HG03558 (cell line): ENCODE measurements around the gene MXD1.
A peak's percentile ranks its signal among the peaks of the same experiment; 100 is the strongest.
"Not testable (repeated sequence)": the region's sequence is repeated elsewhere in the genome, so short reads cannot be mapped to it uniquely, and the experiment has no call there.

Experiments
- ATAC-seq: cut with Tn5 transposase; IDR thresholded peaks from one replicate; pipeline ENCODE4 v1.9.1; 2021; ENCODE audit warnings: moderate number of reproducible peaks; ENCODE audit not compliant: unreplicated experiment; ENCODE audit errors: extremely low read depth

Gene MXD1, protein sequence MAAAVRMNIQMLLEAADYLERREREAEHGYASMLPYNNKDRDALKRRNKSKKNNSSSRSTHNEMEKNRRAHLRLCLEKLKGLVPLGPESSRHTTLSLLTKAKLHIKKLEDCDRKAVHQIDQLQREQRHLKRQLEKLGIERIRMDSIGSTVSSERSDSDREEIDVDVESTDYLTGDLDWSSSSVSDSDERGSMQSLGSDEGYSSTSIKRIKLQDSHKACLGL

DNA sequence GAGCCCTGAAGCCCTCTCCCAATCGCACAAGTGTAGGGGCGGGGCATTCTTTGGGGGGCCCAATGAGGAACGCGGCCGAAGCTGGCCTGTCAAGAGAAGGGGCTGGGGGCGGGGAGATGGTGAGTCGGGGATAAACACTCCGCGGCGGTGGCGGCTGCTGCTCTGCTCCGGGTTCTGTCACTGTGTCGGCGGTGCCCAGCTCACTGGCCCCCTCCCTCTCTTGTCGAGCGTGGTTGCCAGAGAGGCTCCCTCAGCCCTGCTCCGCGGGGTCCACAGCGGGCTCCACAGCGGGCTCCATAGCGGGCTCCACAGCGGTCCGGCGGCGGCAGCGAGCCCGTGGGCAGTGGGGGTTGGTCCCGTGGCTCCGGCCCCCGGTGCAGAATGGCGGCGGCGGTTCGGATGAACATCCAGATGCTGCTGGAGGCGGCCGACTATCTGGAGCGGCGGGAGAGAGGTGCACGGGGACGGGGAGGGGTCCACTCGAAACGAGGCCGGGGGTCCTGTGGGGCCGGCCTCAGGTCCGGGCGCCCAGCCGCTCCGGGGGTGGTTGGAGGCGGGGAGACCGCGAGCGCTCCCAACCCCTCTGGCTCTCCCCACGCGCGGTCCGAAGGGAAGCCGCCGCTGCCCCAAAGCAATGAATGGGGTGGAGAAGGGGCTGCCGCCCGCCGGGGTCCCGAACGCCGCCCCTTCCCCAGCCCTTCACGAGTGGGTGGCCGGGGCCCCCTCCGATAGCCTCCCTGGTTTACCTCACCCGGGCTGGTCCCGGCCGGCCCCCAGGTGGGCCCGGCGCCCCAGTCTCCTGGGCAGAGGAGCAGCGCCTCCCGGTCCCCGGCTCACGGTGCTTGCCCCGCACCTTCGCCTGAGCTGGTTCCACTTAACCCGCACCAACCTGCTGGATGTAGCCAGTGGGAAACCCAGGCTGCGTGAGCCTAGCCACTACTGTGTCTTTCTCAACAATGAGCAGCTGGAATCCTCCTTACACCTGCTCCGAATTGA, at the start of gene MXD1:
TSS of gene MXD1 (plus strand) at position 160 of the 996 bp plus-strand sequence. CDS start at position 382, 222 bp downstream.
- ATAC-seq: no peak

GRCh38 chr2:69888451-69888850, 26.5 kb upstream of the MXD1 start:
- no peak for ATAC-seq

- ATAC-seq: no peak
Measured at GRCh38 chr2:69889302-69889701, 25.6 kb upstream of the MXD1 start.

DNA sequence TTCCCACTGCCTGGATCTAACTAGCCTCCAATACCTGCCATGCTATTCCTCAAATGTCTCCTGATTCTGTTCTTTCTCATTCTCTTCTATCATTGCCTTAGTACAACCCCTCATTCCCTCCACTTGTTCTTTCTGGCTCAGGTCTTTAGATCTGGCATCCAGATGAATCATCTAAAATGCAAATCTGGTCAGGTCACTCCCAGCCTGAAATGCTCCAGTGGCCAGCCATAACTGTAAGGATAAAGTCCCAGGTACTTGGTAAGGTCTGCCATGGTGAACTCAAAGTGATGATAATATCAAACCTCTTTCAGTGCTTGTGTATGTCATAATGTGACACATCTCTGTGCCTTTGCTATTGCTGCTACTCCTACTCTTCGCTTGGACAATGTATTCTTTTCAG, 24.0 kb upstream of the MXD1 start:
- ATAC-seq: no peak

- ATAC-seq: not testable (repeated sequence)
Measured at GRCh38 chr2:69892838-69893424, 22.0 kb upstream of the MXD1 start.

- ATAC-seq: no peak
Measured at GRCh38 chr2:69893684-69894551, 21.0 kb upstream of the MXD1 start, which contains the start of gene SNRNP27. TSS of gene SNRNP27 (plus strand) at chr2:69893956. CDS start at chr2:69893985, 29 bp downstream.

GRCh38 chr2:69894737-69895136, 20.2 kb upstream of the MXD1 start:
- not testable (repeated sequence) for ATAC-seq

GRCh38 chr2:69902213-69902922, 12.5 kb upstream of the MXD1 start:
- ATAC-seq: no peak

DNA sequence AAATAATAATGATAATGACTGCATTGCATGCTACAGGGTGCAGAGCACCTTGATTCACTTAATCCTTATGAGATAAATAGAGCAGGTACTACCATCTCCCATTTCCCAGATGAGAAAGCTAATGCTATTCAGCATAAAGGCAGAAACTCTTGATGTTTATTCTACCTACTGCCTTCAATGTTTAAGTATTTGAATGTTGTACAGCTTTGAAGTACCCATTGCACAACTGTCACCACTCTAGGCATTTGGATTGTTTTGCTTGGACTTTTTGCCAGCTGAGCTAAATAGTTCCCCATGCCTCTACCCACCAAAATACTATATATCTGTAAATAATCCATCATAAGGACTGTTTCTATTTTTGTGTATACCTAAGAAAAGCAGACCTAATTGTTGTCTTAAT, 7.7 kb upstream of the MXD1 start:
- ATAC-seq: no peak

DNA sequence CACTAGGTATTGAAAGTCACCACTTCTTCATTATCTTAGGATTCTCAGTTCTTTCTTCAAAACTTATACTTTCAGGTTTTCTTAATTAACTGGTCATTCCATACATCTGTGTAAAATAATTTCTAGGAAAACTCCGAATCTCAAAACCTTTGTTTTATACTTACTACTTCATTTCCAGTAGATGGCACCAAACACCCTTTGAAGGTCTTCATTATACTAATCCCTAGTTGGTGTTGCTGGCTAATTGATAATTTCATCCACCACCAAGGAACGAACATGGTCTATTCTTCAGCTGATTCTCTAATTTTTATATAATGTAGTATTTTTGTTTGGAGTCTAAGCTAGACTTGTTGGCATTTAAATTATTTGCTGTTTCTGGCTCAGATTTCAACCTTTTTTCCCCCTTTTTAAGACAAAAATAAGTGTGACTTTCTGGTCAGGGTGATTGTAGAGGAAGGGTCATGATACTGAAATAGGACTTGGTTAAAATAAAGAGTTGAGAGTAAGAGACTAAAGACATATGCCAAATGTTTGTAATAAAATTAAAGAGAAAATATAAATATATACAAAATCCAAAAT, 2.8 kb upstream of the MXD1 start:
- ATAC-seq: no peak

DNA sequence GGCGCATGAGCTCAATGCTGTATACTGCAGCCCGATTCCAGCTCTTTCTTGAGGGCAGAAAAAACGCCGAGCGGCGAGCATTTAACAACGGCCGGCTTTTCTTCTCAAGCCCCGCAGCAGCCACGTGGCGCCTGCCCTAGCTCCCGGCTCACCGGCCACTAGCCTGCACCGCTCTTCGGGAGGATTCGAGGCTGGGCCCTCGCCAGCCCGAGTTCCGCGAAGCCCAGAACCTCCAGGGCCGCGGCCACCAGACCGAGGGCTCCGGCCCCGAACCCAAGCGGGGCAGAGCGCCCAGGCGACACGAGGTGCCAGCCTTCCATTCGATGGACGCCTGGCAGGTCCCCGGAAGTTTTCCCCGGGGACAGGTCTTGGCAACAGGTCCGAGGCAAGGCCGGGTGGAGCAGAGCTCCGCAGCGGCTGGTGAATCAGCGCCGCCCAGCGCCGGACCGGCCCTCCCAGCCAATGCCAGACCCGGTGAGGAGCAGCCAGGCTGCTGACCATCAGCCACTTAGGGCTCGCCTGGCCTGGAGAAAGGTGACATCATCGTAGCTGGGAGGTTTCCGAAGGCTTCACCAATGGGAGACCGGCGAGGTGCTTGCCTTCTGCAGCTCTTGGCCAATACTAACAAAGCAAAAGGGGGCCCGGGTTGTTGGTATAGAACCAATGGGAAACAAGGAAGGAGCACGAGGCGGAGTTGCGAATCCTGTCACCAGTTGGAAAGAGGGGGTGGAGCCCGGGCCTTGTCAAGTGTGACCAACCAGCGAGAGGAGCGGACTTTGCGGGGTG, 552 bp upstream of the MXD1 start:
- ATAC-seq: peak; percentile 86

DNA sequence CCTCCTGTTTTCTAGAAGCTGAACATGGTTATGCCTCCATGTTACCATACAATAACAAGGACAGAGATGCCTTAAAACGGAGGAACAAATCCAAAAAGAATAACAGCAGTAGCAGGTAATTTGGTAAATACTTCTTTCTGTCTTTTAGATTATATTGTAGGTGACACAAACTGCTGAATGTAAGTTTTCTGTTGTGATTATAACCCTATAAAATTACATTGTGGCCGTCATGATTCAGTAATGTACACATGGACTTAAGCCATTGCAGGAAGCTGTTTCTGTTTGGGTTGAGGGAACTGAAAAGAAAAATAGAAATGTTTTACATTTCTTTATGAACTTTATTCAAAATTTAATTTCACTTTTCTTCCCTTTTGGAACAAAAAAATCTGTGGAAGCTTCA, 1.2 kb downstream of the MXD1 start:
- no peak for ATAC-seq

DNA sequence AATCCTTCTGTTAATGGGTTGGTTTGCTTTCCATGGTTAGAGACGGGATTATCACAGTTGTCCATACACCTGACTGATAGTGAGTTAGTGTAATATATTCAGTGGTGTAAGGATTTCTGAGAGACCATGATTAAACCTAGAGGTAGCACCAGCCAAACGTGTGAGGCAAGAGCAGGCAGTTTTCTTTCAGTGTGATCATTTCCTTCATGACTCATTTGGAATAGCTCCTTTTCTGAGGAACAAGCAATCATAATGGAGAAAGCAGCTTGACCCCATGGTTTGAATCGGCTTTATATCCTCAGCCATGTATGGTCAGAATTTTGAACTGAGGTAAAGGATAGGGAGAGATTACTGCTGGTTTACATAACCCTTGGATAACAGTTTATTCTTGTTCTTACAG, 2.9 kb downstream of the MXD1 start:
- ATAC-seq: no peak

GRCh38 chr2:69918401-69918800, 3.5 kb downstream of the MXD1 start:
- ATAC-seq: no peak

- no peak for ATAC-seq
Measured at GRCh38 chr2:69923116-69923515, 8.2 kb downstream of the MXD1 start.

DNA sequence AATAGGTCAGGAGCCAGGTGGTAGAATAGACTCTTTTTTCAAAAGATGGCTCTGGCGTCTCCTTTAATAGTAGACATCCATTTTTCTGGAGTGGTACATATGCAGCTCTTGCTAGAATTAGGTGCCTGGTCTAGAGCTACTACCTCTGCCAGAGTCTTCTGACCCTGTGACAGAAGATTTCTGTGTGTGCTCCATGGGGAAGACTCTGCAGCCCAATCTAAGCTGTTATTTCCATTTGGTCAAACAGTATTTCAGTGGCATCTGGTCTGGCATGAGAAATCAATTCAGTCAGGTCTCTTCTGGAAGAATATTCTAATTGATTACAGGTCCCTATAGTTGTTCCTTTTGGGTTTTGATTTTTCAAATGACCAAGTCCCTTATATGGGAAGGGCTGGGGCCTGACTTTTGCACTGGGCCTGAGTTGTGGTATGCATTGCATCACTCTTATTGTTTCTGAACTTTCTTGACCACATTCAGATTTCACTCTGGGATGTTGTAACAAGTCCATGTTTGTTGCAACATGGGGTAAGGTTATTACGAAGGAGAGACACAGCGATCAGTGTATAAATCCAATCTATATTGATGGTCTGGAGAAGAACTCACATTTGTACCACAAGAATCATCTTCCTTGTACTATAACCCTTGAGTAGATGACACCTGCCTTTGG, 12.1 kb downstream of the MXD1 start:
- ATAC-seq: no peak

DNA sequence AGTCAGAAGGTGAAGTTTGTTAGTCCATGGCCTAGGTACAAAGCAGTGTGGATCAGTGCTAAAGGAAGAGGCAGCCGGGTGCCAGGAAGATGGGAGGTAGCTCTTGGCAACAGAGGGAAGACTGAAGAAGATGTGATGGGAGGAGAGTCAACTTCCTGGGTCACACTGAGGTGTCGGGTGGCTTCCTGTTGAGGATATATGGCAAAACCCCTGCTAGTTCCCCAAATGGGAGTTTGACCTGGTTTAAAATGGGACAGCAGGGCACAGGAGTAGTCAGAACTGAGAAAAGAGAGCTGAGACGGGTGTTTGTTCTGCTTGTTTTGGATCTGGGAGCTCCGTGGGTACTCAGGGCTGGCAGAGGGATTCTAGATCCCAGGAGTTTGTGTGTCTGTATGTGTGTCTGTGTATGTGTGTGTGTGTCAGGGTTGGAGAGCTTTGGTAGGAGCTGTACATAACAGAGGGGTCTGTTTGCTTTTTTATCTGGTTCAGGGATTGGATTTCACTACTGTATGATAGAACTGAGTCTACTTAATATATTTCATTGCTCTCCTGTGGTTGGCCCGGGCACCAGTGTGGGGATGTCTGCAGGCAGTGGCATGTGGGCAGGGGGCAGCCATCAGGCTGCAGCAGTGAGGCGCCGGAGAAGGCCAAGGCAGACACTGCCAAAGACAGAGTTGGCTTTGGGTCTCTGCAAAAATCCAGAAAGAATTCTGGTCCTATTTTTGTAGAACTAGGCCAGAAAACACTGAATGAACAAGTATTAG, 17.1 kb downstream of the MXD1 start:
- no peak for ATAC-seq
